ENCODE results near the gene CRACR2A. TPM values are rescaled to one million over a fixed set of nuclear protein-coding genes. Genes with fewer than 3 reads are reported as not detected.

Gene CRACR2A
- total RNA-seq, 1 experiment from 2014 or later: 0.92 TPM

DNA sequence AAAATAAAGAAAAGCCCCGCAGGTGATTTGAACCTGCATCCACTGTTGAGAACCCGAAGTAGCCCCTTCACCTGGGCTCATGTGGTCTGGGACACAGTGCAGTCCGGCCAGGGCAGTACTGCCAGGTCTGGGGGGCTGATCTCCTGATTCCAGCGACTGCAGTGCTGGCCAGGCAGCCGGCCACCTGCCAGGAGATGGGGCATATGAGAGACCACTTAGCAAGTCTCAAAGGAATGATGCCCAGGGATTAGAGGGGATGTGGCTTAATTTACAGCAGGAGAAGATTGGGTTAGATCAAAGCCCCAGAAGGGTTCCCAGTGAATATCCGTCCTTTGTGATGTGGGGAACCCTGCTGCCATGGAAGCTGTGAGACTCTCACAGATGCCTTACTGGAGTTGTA, 148.6 kb downstream of the CRACR2A start:
- H3K27ac ChIP-seq (ENCODE audit: low read length): no peak overlapping the region
- H3K4me1 ChIP-seq (ENCODE audit: control insufficient read depth, insufficient read depth, low read length): no peaks in the 10 kb centered on the region
- ChIA-PET CTCF (no interaction called here), POLR2A (no interaction called here)
- in situ Hi-C loops (cut with HindIII; ENCODE audit: low pct_unique_long_range_greater_than_20kb, low sequenced_read_pairs) (no loop called here), intact Hi-C loops (cut with micrococcal nuclease; ENCODE audit: unreplicated experiment) (no loop called here)
- ATAC-seq (no peak), DNase-seq (ENCODE audit: low read depth, low spot score) (no peak)
- TF ChIP-seq SIN3A (IDR thresholded peaks at IDR 0.05; ENCODE audit: borderline replicate concordance, insufficient read depth, low read depth, low read length) (no peak), POLR2AphosphoS5 (IDR thresholded peaks at IDR 0.05; ENCODE audit: low read depth, low read length) (no peak), REST (IDR thresholded peaks at IDR 0.05; ENCODE audit: insufficient read depth in 1 of 2, low read depth in 2 of 2, low read length in 1 of 2) (no peak), TCF7L2 (IDR thresholded peaks at IDR 0.05; ENCODE audit: low read depth, low read length) (no peak)
- TF ChIP-seq, protein P1, sequence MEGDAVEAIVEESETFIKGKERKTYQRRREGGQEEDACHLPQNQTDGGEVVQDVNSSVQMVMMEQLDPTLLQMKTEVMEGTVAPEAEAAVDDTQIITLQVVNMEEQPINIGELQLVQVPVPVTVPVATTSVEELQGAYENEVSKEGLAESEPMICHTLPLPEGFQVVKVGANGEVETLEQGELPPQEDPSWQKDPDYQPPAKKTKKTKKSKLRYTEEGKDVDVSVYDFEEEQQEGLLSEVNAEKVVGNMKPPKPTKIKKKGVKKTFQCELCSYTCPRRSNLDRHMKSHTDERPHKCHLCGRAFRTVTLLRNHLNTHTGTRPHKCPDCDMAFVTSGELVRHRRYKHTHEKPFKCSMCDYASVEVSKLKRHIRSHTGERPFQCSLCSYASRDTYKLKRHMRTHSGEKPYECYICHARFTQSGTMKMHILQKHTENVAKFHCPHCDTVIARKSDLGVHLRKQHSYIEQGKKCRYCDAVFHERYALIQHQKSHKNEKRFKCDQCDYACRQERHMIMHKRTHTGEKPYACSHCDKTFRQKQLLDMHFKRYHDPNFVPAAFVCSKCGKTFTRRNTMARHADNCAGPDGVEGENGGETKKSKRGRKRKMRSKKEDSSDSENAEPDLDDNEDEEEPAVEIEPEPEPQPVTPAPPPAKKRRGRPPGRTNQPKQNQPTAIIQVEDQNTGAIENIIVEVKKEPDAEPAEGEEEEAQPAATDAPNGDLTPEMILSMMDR (IDR thresholded peaks at IDR 0.05): no peak
- no peak overlapping the region for H3K4me3 ChIP-seq (ENCODE audit: low read depth in 2 of 2, low read length in 2 of 2)
- no peaks in the 10 kb centered on the region for H3K36me3 ChIP-seq (ENCODE audit: control insufficient read depth, insufficient read depth, low read length)
- no TSS peak for BruUV-seq (replicated peaks)
- H3K9me3 ChIP-seq (ENCODE audit: control insufficient read depth, insufficient read depth, low read depth, low read length): no peaks in the 10 kb centered on the region
- peaks cover 6% of the 10 kb centered on the region; the same call in 1 of the 2 replicates for H3K27me3 ChIP-seq (ENCODE audit: control insufficient read depth, insufficient read depth, low read length)

- peaks cover 6% of the 10 kb centered on the region; the same call in 1 of the 2 replicates for H3K27me3 ChIP-seq (ENCODE audit: control insufficient read depth, insufficient read depth, low read length)
- no peak overlapping the region for H3K27ac ChIP-seq (ENCODE audit: low read length)
- intact Hi-C loops (cut with micrococcal nuclease; ENCODE audit: unreplicated experiment): no loop called here
- no peak for TF ChIP-seq SIN3A (IDR thresholded peaks at IDR 0.05; ENCODE audit: borderline replicate concordance, insufficient read depth, low read depth, low read length)
- TF ChIP-seq TCF7L2 (IDR thresholded peaks at IDR 0.05; ENCODE audit: low read depth, low read length): no peak
- TF ChIP-seq REST (IDR thresholded peaks at IDR 0.05; ENCODE audit: insufficient read depth in 1 of 2, low read depth in 2 of 2, low read length in 1 of 2): no peak
- TF ChIP-seq, protein P1 (IDR thresholded peaks at IDR 0.05): no peak
- no peak for TF ChIP-seq POLR2AphosphoS5 (IDR thresholded peaks at IDR 0.05; ENCODE audit: low read depth, low read length)
- H3K4me3 ChIP-seq (ENCODE audit: low read depth in 2 of 2, low read length in 2 of 2): no peak overlapping the region
- ChIA-PET CTCF (no interaction called here), POLR2A (no interaction called here)
- ATAC-seq (no peak), DNase-seq (ENCODE audit: low read depth, low spot score) (no peak)
- no peaks in the 10 kb centered on the region for H3K36me3 ChIP-seq (ENCODE audit: control insufficient read depth, insufficient read depth, low read length)
- no peaks in the 10 kb centered on the region for H3K9me3 ChIP-seq (ENCODE audit: control insufficient read depth, insufficient read depth, low read depth, low read length)
- in situ Hi-C loops (cut with HindIII; ENCODE audit: low pct_unique_long_range_greater_than_20kb, low sequenced_read_pairs): no loop called here
- H3K4me1 ChIP-seq (ENCODE audit: control insufficient read depth, insufficient read depth, low read length): no peaks in the 10 kb centered on the region
- no TSS peak for BruUV-seq (replicated peaks)
Observed at GRCh38 chr12:3603576-3603975, 149.3 kb downstream of the CRACR2A start.

Measured in Panc1 (cell line).